Measurements from ENCODE around the gene COL8A1. TPM values are rescaled to one million over a fixed set of nuclear protein-coding genes. Genes with fewer than 3 reads are reported as not detected.
"Not testable (repeated sequence)": the region's sequence is repeated elsewhere in the genome, so short reads cannot be mapped to it uniquely, and the experiment has no call there.

The COL8A1 gene
- 100 to 1,000 TPM in 1 of 4 donors, 10 to 100 TPM in 3; 31.5 to 139 (median 71.4) TPM for total RNA-seq

GRCh38 chr3:99638167-99638948 lies at the start of gene COL8A1:
COL8A1 (plus strand) TSS chr3:99638594; CDS start chr3:99790683, 152,089 bp downstream.
- no peaks in the 10 kb centered on the region for H3K36me3 ChIP-seq
- intact Hi-C loops (cut with DNase I): loop anchor here (2.0 to 5.0 kb wide), 2 partner anchors 48 to 141 kb away; no protein-coding TSS in a partner anchor
- H3K4me3 ChIP-seq: peak within 1 kb of the TSS; percentile 61 to 73 (median 67)
- H3K27ac ChIP-seq (replicated peaks in 1 of 4): peak within 1 kb of the TSS; percentile 89 to 93 (median 92)
- WGBS: 3% methylated on average over 26 of the region's 26 CpGs
- H3K4me1 ChIP-seq: peaks cover 13 to 69% (median 40%) of the 10 kb centered on the region in 4 donors
- no peaks in the 10 kb centered on the region for H3K9me3 ChIP-seq
- no peaks in the 10 kb centered on the region for H3K27me3 ChIP-seq
- DNase-seq (ENCODE audit: extremely low spot score): peak; percentile 94
- TF ChIP-seq POLR2AphosphoS5 (IDR thresholded peaks at IDR 0.05): peak; percentile 60 to 94
- no peak for TF ChIP-seq EP300 (IDR thresholded peaks at IDR 0.05)

- H3K4me1 ChIP-seq; intact Hi-C loops (cut with DNase I); H3K4me3 ChIP-seq; H3K9me3 ChIP-seq; H3K27me3 ChIP-seq; H3K27ac ChIP-seq (replicated peaks in 1 of 4); DNase-seq (ENCODE audit: extremely low spot score); H3K36me3 ChIP-seq: not testable (repeated sequence)
- WGBS: 80% methylated on average over 1 of the region's 4 CpGs
These were observed 49.2 kb upstream of the COL8A1 start for GRCh38 chr3:99589168-99589567.

DNA sequence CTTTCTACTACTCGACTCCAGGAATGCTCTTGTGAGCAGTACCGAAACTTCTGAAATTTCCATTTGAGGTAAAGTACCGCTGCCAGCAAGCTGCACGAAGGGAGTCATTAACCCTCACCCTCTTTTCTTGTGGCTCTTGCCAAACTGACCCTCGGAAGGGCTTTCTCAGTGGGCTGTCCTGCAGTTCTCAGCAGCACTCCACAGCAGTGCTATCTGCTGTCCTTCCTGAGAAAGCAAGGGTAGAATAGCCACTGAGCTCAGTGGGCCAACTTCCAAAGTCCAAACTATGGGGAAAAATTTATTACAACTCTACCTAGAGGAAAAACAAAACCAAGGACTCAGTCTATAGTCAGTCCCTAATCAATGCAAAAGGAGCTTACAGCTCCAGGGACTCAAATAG lies 38.5 kb upstream of the COL8A1 start:
- H3K36me3 ChIP-seq: no peaks in the 10 kb centered on the region
- no peaks in the 10 kb centered on the region for H3K4me1 ChIP-seq
- H3K27ac ChIP-seq (replicated peaks in 1 of 4): no peak overlapping the region
- TF ChIP-seq CTCF (IDR thresholded peaks at IDR 0.05) (no peak), POLR2A (IDR thresholded peaks at IDR 0.05; ENCODE audit: low read depth) (no peak), EP300 (IDR thresholded peaks at IDR 0.05) (no peak)
- intact Hi-C loops (cut with DNase I): no loop called here
- DNase-seq (ENCODE audit: extremely low spot score): no peak
- no peaks in the 10 kb centered on the region for H3K9me3 ChIP-seq
- H3K27me3 ChIP-seq: no peaks in the 10 kb centered on the region
- H3K4me3 ChIP-seq: no peak overlapping the region
- WGBS: 88% methylated on average over 5 of the region's 5 CpGs

GRCh38 chr3:99601515-99601914 lies 36.9 kb upstream of the COL8A1 start:
- H3K4me3 ChIP-seq: no peak overlapping the region
- no peaks in the 10 kb centered on the region for H3K9me3 ChIP-seq
- 91% methylated on average over 1 of the region's 1 CpG for WGBS
- H3K4me1 ChIP-seq: no peaks in the 10 kb centered on the region
- intact Hi-C loops (cut with DNase I): no loop called here
- H3K36me3 ChIP-seq: no peaks in the 10 kb centered on the region
- no peak for TF ChIP-seq POLR2AphosphoS5 (IDR thresholded peaks at IDR 0.05)
- no peak for TF ChIP-seq EP300 (IDR thresholded peaks at IDR 0.05)
- TF ChIP-seq POLR2A (IDR thresholded peaks at IDR 0.05; ENCODE audit: low read depth): no peak
- no peak for TF ChIP-seq CTCF (IDR thresholded peaks at IDR 0.05)
- H3K27me3 ChIP-seq: no peaks in the 10 kb centered on the region
- DNase-seq (ENCODE audit: extremely low spot score): no peak
- H3K27ac ChIP-seq (replicated peaks in 1 of 4): no peak overlapping the region

DNA sequence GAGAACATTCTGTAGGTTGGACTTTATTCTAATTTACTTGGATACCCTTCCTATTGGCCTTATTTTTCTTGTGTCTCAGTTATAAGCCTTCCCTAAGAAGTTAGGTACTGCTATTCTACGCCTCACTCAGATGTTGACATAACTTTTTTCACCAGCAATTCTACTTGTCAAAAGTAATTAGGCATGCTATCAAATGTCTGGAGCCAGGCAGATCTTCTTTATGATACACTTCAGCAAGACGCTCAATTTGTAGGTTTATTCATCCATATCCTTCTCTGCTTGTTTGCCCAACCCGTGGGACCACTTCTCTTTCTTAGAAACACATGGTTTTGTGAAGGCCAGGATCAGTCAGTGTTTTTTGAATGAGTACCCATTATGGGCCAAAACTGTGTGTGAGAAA lies 36.2 kb upstream of the COL8A1 start:
- no peak for DNase-seq (ENCODE audit: extremely low spot score)
- H3K4me1 ChIP-seq: no peaks in the 10 kb centered on the region
- no peaks in the 10 kb centered on the region for H3K36me3 ChIP-seq
- H3K27ac ChIP-seq (replicated peaks in 1 of 4): no peak overlapping the region
- H3K4me3 ChIP-seq: no peak overlapping the region
- no peaks in the 10 kb centered on the region for H3K9me3 ChIP-seq
- no peak for TF ChIP-seq CTCF (IDR thresholded peaks at IDR 0.05)
- no peak for TF ChIP-seq EP300 (IDR thresholded peaks at IDR 0.05)
- no peak for TF ChIP-seq POLR2A (IDR thresholded peaks at IDR 0.05; ENCODE audit: low read depth)
- TF ChIP-seq POLR2AphosphoS5 (IDR thresholded peaks at IDR 0.05): no peak
- 71% methylated on average over 3 of the region's 3 CpGs for WGBS
- H3K27me3 ChIP-seq: no peaks in the 10 kb centered on the region
- intact Hi-C loops (cut with DNase I): no loop called here

All from esophagus muscularis mucosa (tissue), 4 donors.